A673 (cell line): ENCODE results near the gene HDAC10.

Source experiments
- EZH2 ChIP-seq: fragments of 200-600 bp; sonication (generic); IDR thresholded peaks from 2 replicates; pipeline ENCODE4 v1.6.1; 2017; ENCODE audit warnings: borderline replicate concordance, low read depth, mild to moderate bottlenecking, mixed read lengths, antibody characterized with exemption, low read length; ENCODE audit not compliant: poor library complexity, severe bottlenecking
- TF ChIP-seq, protein P1 (sequence below): fragments of 300-800, 200-600 bp; sonication (generic); conservative IDR thresholded peaks from 2 replicates; pipeline ENCODE4 v1.5.1; 2017; ENCODE audit warnings: low read depth, mild to moderate bottlenecking, antibody characterized with exemption, low read length, moderate library complexity, mixed read lengths

DNA sequence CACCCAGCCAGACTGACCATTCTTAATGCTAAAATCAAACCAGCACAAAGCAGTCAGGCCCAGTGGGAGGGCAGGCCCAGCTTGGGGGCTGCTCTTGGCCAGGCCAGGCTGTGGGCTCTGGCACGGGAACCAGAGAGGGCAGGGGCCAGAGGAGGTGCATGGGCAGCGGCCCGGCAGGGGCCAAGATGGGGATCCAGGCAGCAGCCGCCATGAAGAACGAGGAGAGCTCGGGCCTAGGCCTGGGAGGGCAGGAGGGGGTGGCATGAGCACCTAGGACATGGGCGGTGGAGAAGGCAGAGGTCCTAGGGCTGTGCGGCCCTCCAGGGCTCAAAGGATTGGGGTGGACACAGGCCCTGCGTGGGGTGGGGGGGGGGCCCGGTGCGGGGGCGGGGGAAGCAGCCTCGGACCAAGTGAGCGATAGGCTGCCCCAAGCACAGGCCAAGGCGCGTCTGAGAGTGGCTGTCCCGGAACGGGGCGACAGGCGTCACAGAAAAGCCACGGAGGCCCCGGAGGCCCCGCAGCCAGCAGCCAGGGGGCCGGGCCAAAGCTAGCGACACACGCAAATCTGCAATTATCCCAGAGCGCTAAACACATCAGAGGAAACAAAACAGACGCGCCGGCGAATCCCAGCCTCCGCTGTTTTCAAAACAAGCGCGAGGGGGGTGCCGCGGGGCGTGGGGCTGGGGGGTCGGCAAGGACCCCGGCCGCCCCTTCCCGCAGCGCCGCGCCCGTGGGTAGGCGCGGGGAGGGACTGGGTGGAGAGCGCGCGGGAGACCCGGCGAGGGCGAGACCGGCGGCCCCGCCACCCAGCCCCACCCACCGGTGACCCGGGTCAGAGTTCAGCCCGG, 48.1 kb upstream of the HDAC10 start:
- no peak for TF ChIP-seq EZH2
- TF ChIP-seq, protein P1, sequence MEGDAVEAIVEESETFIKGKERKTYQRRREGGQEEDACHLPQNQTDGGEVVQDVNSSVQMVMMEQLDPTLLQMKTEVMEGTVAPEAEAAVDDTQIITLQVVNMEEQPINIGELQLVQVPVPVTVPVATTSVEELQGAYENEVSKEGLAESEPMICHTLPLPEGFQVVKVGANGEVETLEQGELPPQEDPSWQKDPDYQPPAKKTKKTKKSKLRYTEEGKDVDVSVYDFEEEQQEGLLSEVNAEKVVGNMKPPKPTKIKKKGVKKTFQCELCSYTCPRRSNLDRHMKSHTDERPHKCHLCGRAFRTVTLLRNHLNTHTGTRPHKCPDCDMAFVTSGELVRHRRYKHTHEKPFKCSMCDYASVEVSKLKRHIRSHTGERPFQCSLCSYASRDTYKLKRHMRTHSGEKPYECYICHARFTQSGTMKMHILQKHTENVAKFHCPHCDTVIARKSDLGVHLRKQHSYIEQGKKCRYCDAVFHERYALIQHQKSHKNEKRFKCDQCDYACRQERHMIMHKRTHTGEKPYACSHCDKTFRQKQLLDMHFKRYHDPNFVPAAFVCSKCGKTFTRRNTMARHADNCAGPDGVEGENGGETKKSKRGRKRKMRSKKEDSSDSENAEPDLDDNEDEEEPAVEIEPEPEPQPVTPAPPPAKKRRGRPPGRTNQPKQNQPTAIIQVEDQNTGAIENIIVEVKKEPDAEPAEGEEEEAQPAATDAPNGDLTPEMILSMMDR = no peak
